Ovary (tissue), 3 donors: ENCODE data around the gene YIF1A.

ENCODE experiments used
- EP300 ChIP-seq: sonication (generic); formaldehyde crosslinking; IDR thresholded peaks from one replicate; pipeline ENCODE4 v1.6.1; 2017; ENCODE audit warnings: antibody characterized with exemption
- POLR2A ChIP-seq: fragments of 450-650 bp; IDR thresholded peaks from one replicate; pipeline ENCODE4 v1.6.1; 2017; ENCODE audit warnings: antibody characterized with exemption, mild to moderate bottlenecking, moderate library complexity
- TF ChIP-seq, protein P1 (sequence below), 3 donors: fragments of 450-650 bp in 2 of 3; fragments of 200-600 bp in 1 of 3; IDR thresholded peaks; one replicate each; pipeline versions ENCODE4 v1.5.1 to v1.8.0; 2016 to 2022; ENCODE audit warnings: antibody characterized with exemption in 3 of 3, mild to moderate bottlenecking in 1 of 3
- donor health status: DM: no; HTN: no; CAD: no.

DNA sequence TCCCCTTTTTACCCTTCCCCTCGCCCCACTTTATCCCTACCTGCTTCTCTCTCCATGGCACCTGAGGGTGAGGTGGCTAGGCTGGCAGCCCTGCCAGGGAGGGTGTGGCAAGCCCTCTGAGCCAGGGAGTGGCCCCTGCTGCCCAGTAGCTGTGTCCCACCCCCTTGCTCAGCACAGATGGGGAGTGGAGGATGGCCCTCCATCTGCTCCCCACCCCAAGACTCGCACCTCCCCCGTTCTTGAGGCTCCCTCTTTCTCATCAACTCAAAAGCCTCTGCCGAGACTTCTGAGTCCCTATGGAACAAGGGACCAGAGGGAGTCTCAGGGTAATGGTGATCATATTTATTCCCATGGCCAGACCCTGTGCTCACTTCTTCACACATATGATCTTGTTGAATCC, 4.4 kb upstream of the YIF1A start:
- TF ChIP-seq, protein P1, sequence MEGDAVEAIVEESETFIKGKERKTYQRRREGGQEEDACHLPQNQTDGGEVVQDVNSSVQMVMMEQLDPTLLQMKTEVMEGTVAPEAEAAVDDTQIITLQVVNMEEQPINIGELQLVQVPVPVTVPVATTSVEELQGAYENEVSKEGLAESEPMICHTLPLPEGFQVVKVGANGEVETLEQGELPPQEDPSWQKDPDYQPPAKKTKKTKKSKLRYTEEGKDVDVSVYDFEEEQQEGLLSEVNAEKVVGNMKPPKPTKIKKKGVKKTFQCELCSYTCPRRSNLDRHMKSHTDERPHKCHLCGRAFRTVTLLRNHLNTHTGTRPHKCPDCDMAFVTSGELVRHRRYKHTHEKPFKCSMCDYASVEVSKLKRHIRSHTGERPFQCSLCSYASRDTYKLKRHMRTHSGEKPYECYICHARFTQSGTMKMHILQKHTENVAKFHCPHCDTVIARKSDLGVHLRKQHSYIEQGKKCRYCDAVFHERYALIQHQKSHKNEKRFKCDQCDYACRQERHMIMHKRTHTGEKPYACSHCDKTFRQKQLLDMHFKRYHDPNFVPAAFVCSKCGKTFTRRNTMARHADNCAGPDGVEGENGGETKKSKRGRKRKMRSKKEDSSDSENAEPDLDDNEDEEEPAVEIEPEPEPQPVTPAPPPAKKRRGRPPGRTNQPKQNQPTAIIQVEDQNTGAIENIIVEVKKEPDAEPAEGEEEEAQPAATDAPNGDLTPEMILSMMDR (IDR thresholded peaks at IDR 0.05), result no peak
- TF ChIP-seq POLR2A (no peak), EP300 (no peak)
